D721Med (cell line): Measurements from ENCODE around the gene DROSHA.
"Not testable (repeated sequence)": the region's sequence is repeated elsewhere in the genome, so short reads cannot be mapped to it uniquely, and the experiment has no call there.

Source experiments
- DNase-seq: peaks from one replicate; pipeline ENCODE4 v3.0.0; 2011; ENCODE audit warnings: low spot score; ENCODE audit not compliant: insufficient read length
- FAIRE-seq: peaks from 2 replicates; lab custom pipeline; 2011; peaks lifted over from hg19 to GRCh38; lab: Jason Lieb, UNC
- CTCF ChIP-seq: IDR thresholded peaks from 2 replicates; pipeline ENCODE4 v1.5.1; 2012; ENCODE audit warnings: mild to moderate bottlenecking, control low read depth; ENCODE audit not compliant: insufficient read depth; ENCODE audit errors: missing control alignments

DROSHA gene

GRCh38 chr5:31568302-31568835 lies 36.5 kb upstream of the DROSHA start:
- DNase-seq (no peak), FAIRE-seq (no peak)
- no peak for TF ChIP-seq CTCF

GRCh38 chr5:31566362-31566761 lies 34.5 kb upstream of the DROSHA start:
- not testable (repeated sequence) for FAIRE-seq

GRCh38 chr5:31563216-31563615 lies 31.3 kb upstream of the DROSHA start:
- DNase-seq (no peak), FAIRE-seq (no peak)
- TF ChIP-seq CTCF: no peak

More at GRCh38 chr5:31566362-31566761, 34.5 kb upstream of the DROSHA start:
- DNase-seq: not testable (repeated sequence)

- DNase-seq: no peak
These were observed 30.1 kb upstream of the DROSHA start for GRCh38 chr5:31561946-31562345.

GRCh38 chr5:31559942-31560341 lies 28.0 kb upstream of the DROSHA start:
- FAIRE-seq (no peak), DNase-seq (no peak)
- TF ChIP-seq CTCF: no peak

More at GRCh38 chr5:31561946-31562345, 30.1 kb upstream of the DROSHA start:
- TF ChIP-seq CTCF: no peak
- no peak for FAIRE-seq

- DNase-seq: no peak
- no peak for TF ChIP-seq CTCF
- FAIRE-seq: no peak
These were observed 24.6 kb upstream of the DROSHA start for GRCh38 chr5:31556461-31556860.

GRCh38 chr5:31554552-31554951 lies 22.7 kb upstream of the DROSHA start:
- no peak for FAIRE-seq
- no peak for TF ChIP-seq CTCF
- DNase-seq: no peak

- no peak for TF ChIP-seq CTCF
- DNase-seq (no peak), FAIRE-seq (no peak)
These were observed 22.0 kb upstream of the DROSHA start for GRCh38 chr5:31553863-31554262.
